ENCODE data around the gene RHOC.
"Not testable (repeated sequence)": the region's sequence is repeated elsewhere in the genome, so short reads cannot be mapped to it uniquely, and the experiment has no call there.

RHOC gene

DNA sequence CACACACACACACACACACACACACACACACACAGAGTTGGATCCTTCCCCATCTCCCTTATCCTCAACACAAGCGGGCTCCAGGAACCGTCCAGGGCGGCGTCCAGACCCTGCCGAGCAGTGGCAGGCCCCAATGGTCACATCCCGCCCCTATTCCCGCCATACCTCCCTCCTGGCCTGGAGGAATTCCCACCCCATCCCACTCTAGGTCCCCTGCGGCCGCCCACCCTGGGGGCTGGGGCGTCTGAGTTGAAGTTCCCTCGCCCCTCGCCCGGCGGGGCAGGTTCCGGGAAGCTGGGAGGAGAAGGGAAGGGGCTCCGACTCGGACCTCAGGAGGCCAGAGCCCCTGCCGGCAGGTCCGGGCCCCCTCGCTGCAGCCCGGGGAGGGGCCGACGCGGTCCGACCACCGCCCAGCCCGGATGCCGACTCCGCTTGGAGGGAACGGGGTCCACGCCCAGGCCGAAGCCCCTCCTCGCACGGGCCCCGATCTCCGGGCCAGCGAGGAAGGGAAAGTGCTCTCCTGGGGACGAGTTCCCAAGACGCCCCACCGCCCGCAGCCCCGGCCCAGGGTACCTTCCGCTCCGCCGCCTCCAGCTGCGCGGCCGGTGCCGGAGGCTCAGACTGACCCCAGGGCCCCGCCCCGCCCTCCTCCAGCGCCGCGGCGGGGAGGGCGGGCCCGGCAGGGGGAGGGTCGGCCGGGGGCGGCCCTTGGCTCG, at the start of gene RHOC:
TSS of gene RHOC (minus strand) at position 623 of the 716 bp plus-strand sequence. CDS start 3,328 bp downstream, outside the sequence.
- DNase-seq: peak; percentile 42 to 52

GRCh38 chr1:112754116-112754628, 47.2 kb upstream of the RHOC start:
- DNase-seq: no peak

DNA sequence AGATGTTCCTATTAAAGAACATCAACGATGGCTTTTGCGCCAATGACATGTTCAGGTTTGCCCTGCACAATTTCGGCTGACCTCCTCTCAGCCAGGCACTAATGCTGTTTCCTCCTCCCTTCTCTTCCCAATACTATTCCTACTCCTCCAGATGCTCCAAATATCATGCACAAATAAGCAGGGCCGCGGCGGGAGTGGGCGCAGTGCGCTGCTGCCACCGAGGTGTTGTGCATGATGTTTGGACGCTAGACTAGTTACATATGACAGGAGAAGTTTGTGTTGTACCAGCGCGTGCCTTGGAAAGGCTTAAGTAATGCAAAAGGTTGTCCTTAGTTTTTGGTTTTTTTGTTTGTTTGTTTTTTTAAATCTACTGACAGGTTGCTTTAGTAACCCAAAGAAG, 41.5 kb upstream of the RHOC start:
- no peak for DNase-seq

- DNase-seq: no peak
Measured at GRCh38 chr1:112744009-112744578, 37.2 kb upstream of the RHOC start.

GRCh38 chr1:112743174-112744008, 36.5 kb upstream of the RHOC start:
- DNase-seq: no peak

GRCh38 chr1:112737573-112737972, 30.6 kb upstream of the RHOC start:
- no peak for DNase-seq

DNA sequence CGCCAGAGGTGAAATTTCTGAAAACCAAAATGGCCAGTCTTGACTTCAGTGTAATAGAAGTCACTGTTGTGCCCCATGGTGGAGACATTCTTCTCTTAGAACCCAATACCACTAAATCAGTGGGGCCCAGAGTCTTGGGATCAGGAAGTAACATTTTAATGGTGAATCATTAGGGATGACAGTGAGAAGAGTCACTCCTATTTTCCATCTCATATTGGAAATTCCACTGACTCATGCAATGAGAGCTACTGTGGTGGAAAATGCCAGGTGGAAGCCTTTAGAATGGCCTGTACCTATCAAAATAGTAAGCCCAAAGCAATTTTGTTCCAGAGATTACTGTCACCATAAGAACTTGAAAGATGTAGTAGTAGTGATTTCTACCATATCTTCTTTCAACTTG, 28.8 kb upstream of the RHOC start:
- no peak for DNase-seq

- DNase-seq: no peak
Measured at GRCh38 chr1:112731451-112731850, 24.5 kb upstream of the RHOC start.

DNA sequence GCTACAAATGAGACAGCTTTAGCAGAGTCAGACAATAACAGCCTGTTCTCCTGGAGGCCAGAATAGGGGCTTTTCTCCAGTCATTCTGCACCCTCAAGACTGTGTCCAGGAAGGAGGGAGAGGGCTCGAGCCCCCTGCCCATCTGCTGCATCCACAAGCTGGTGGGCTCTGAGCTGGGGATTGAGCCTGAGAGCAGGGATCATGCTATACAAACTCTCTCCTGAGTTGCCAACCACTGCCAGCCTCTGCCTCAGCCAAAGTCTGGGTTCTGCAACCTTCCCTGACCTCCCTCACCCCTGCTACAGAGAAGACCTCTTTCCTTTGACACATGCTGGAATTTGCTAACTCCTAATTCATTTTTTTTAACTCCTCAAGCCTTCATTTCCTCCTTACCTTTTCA, 23.0 kb upstream of the RHOC start:
- DNase-seq: no peak

GRCh38 chr1:112729011-112729410, 22.1 kb upstream of the RHOC start:
- not testable (repeated sequence) for DNase-seq

DNA sequence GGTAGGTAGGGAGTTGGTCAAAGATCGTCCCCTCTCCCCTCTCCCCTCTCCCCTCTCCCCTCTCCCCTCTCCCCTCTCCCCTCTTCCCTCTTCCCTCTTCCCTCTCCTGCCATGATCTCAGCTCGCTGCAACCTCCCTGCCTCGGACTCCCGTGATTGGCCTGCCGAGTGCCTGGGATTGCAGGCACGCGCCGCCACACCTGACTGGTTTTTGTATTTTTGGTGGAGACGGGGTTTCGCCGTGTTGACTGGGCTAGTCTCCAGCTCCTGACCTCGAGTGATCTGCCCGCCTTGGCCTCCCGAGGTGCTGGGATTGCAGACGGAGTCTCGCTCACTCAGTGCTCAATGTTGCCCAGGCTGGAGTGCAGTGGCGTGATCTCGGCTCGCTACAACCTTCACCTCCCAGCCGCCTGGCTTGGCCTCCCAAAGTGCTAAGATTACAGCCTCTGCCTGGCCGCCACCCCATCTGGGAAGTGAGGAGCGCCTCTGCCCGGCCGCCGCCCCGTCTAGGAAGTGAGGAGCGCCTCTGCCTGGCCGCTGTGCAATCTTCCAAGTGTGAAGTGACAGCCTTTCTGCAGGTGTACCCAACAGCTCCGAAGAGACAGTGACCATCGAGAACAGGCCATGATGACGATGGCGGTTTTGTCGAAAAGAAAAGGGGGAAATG, 21.5 kb upstream of the RHOC start:
- not testable (repeated sequence) for DNase-seq

DNA sequence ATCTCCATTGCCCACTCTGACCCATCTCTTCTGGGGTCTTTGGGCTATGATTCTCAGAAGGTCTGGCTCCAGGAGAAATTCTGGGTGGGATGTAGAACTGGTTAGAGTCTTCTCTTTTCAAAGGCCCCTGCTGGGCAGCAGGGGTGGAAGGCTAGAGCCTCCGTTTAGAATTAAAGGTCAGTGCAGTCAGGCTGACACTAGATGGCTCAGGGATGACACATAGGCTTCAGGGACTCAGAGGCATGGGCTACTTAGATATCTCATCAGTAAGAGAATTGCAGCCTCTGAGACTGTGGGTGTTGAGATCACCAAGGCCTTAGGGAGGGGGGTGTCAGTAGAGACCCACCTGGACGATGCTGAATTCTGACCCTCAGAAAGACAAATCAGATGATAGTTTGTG, 20.8 kb upstream of the RHOC start:
- DNase-seq: no peak

GRCh38 chr1:112724240-112724639, 17.3 kb upstream of the RHOC start:
- DNase-seq: not testable (repeated sequence)

DNA sequence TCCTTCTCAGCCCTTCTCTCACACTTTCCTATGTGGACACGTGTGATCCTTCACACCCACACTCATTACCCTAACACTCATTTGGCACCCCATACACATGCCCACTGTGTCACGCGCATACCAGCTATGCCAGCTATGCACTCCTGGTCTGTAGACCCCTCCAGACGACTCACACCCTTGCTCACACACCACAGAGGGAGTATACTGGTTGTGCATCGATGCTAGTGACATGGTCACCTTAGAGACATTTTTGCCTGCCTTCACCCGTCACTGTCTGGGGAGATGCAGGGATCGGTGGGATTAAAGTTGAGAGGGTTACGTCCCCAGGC, 16.5 kb upstream of the RHOC start:
- DNase-seq: no peak

DNA sequence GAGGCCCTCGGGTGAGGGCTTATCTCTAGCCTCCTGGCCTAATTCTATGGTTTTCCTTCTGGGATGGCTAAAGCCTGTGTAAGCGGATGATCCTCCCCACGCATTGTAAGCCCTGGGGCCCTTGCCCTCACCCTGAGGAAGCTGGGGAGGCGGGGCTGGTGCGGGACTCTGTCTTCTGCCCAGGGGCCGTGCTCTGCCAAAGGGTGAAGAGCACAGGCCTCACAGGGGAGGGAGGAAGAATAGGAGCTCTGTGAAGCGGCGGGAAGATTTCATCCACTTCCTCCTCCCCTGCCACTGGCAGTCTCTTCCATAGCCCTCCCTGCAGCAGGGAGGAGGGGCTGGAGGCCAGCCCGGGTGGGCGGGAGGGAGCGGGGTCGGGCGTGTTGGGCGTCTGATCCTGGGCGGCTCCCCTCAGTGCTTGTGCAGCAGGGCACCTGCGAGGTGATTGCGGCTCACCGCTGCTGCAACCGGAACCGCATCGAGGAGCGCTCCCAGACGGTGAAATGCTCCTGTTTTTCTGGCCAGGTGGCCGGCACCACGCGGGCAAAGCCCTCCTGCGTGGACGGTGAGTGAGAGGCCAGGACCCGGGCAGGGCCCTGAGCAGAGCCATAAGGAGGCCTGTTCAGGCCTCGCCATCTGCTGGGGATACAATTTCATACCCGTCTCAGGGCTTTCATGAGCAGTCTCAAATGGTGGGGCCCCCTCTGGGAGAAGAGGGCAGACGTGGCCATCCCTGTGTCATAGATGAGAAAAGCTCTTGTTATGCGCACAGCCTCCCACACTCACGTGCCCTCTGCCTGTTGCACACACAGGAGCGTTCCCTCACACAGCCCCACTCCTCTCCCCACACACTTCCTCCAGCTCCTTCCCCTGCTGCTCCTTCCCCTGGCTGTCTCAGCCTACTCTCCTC, 15.9 kb upstream of the RHOC start:
- no peak for DNase-seq

GRCh38 chr1:112721966-112722524, 15.1 kb upstream of the RHOC start:
- DNase-seq: no peak

- DNase-seq: not testable (repeated sequence)
Measured at GRCh38 chr1:112721294-112721693, 14.4 kb upstream of the RHOC start.

DNA sequence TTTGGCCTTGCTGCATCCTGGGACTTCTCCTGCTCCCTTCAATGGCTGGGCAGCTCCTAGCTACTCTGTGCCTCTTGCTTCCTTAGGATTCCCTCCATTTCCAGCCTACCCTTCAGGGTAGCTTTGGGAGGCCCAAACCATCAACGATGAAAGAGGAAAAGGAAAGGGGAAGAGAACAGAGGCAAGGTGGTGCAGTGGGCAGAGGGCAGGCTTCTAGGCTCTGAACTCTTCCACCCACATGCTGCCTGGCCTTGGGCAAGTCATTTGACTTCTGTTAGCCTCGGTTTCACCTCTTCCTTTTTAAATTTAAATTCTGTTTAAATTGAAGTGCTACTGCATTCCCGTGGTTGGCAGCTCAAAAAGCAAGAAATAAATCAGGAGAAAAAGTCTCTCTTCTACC, 13.9 kb upstream of the RHOC start:
- no peak for DNase-seq

GRCh38 chr1:112719706-112720105, 12.8 kb upstream of the RHOC start:
- no peak for DNase-seq

GRCh38 chr1:112718691-112719418, 11.9 kb upstream of the RHOC start:
- peak; percentile 73 to 74 for DNase-seq

DNA sequence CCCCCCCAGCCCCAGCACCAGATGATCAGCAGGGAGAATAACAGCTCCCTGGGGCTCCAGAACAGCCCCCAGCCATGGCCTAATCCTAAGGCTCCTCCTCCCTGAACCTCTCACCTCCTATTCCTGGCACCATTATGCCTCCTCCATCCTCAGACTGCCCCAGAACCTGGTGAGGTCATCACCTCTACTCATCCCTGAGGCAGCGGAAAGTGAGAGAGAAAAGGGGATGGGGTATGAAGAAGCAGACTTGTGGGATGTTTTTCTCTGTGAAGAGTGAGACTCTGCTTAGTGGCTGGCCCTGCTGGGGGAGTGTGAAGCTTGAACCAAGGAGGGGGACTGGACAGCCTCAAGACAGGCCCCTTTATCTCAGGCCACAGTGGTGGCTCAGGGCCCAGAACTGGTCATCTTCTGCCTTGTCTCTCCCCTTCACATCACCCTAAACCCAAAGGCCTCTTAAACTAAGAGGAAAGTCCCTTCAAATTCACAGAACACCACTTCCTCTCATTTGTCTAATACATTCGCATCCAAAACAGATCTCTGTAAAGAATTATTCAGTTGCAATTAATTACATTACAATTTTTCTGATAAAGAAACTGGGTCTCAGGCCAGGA, 10.4 kb upstream of the RHOC start:
- no peak for DNase-seq
